Transverse colon (tissue), 4 donors: ENCODE measurements around the gene DPP10. TPM values are rescaled to one million over a fixed set of nuclear protein-coding genes. Genes with fewer than 3 reads are reported as not detected.

Experiments used
- DNase-seq: peaks from one replicate; pipeline ENCODE4 v3.0.0-alpha.2; 2019
- H3K27ac ChIP-seq, 4 donors: fragments of 200-600 bp; sonication (generic); 2 replicates each; pipeline ENCODE4 v1.5.1; 2016 to 2018; ENCODE audit warnings: inconsistent platforms in 4 of 4
- H3K27me3 ChIP-seq: fragments of 200-600 bp; sonication (generic); 2 replicates; pipeline ENCODE4 v1.5.1; 2017; ENCODE audit warnings: inconsistent platforms
- H3K36me3 ChIP-seq, 4 donors: fragments of 200-600 bp; sonication (generic); 2 replicates each; pipeline ENCODE4 v1.5.1; 2017 to 2019; ENCODE audit warnings: inconsistent platforms in 4 of 4
- H3K4me1 ChIP-seq, 4 donors: fragments of 200-600 bp; sonication (generic); 2 replicates each; pipeline ENCODE4 v1.5.1; 2017 to 2020; ENCODE audit warnings: inconsistent platforms in 4 of 4
- H3K4me3 ChIP-seq, 4 donors: fragments of 200-600 bp; sonication (generic); 1 replicate in 1 of 4; 2 replicates in 3 of 4; pipeline versions ENCODE4 v1.5.1 to v1.6.1; 2017 to 2019; ENCODE audit warnings: inconsistent platforms in 4 of 4
- H3K9me3 ChIP-seq, 2 donors: fragments of 200-600 bp; sonication (generic); 2 replicates each; pipeline ENCODE4 v1.5.1; 2017 to 2019; ENCODE audit warnings: inconsistent platforms in 2 of 2
- EP300 ChIP-seq: sonication (generic); formaldehyde crosslinking; IDR thresholded peaks from one replicate; pipeline ENCODE4 v1.6.1; 2017; ENCODE audit warnings: antibody characterized with exemption, low read depth
- POLR2A ChIP-seq: fragments of 450-650 bp; IDR thresholded peaks from one replicate; pipeline ENCODE4 v1.6.1; 2016; ENCODE audit warnings: antibody characterized with exemption, mild to moderate bottlenecking, moderate library complexity
- POLR2AphosphoS5 ChIP-seq, 3 donors: sonication (generic); formaldehyde crosslinking; IDR thresholded peaks; one replicate each; pipeline ENCODE4 v1.6.1; 2016; ENCODE audit warnings: antibody characterized with exemption in 3 of 3
- WGBS, 2 donors: methylation state at CpG; one replicate each; pipeline ENCODE4 v1.1.5; 2018; ENCODE audit warnings: low coverage in 1 of 2; 5-methylcytosine and 5-hydroxymethylcytosine counted together
- in situ Hi-C, 4 donors: fragments of 200-750 bp; cut with MboI; loops; one replicate each; pipeline versions ENCODE4 v1.15.0 to v1.15.1; 2017; ENCODE audit warnings: low sequenced_read_pairs in 3 of 4, low pct_ligation_motif_present in 1 of 4, low pct_unique_long_range_greater_than_20kb in 1 of 4
- intact Hi-C: fragments of 100-400 bp; cut with DNase I; formaldehyde crosslinking; loops from one replicate; pipeline ENCODE4 v1.15.1; 2023; ENCODE audit warnings: low total_unique reads
- total RNA-seq, 4 donors: library from RNA; depleted of rRNA; stranded (reverse); fragments of >200 nt; gene quantifications; one replicate each; pipeline ENCODE4 v1.1.0, GENCODE V29; 2016
- TF ChIP-seq, protein P1 (sequence below), 5 experiments: fragments of 200-600 bp in 3 of 5; fragments of 450-650 bp in 2 of 5; sonication (generic) in 3 of 5; IDR thresholded peaks; 1 replicate in 2 of 5; 2 replicates in 3 of 5; pipeline ENCODE4 v1.5.1; 2016 to 2017; ENCODE audit warnings: antibody characterized with exemption in 5 of 5, inconsistent platforms in 3 of 5, mild to moderate bottlenecking in 2 of 5, moderate library complexity in 1 of 5

DPP10 gene
- total RNA-seq, 4 donors from 2014 or later = 3.4 to 8.4 (median 7.0) TPM

GRCh38 chr2:114461116-114461515 is 18.7 kb downstream of the DPP10 start:
- peaks cover 0 to 18% (median 4%) of the 10 kb centered on the region in 4 donors for H3K4me1 ChIP-seq
- no peaks in the 10 kb centered on the region for H3K9me3 ChIP-seq
- no peak overlapping the region for H3K27ac ChIP-seq
- H3K36me3 ChIP-seq = no peaks in the 10 kb centered on the region
- H3K27me3 ChIP-seq = no peaks in the 10 kb centered on the region
- DNase-seq = no peak
- intact Hi-C loops = no loop called here
- 89 to 94% methylated on average over 3 of the region's 3 CpGs for WGBS, 2 donors
- TF ChIP-seq POLR2A (no peak), POLR2AphosphoS5 (IDR thresholded peaks at IDR 0.05) (no peak), EP300 (no peak)
- TF ChIP-seq, protein P1, sequence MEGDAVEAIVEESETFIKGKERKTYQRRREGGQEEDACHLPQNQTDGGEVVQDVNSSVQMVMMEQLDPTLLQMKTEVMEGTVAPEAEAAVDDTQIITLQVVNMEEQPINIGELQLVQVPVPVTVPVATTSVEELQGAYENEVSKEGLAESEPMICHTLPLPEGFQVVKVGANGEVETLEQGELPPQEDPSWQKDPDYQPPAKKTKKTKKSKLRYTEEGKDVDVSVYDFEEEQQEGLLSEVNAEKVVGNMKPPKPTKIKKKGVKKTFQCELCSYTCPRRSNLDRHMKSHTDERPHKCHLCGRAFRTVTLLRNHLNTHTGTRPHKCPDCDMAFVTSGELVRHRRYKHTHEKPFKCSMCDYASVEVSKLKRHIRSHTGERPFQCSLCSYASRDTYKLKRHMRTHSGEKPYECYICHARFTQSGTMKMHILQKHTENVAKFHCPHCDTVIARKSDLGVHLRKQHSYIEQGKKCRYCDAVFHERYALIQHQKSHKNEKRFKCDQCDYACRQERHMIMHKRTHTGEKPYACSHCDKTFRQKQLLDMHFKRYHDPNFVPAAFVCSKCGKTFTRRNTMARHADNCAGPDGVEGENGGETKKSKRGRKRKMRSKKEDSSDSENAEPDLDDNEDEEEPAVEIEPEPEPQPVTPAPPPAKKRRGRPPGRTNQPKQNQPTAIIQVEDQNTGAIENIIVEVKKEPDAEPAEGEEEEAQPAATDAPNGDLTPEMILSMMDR (IDR thresholded peaks at IDR 0.05) = no peak
- in situ Hi-C loops = no loop called here
- no peak overlapping the region for H3K4me3 ChIP-seq

GRCh38 chr2:114464961-114465706 is 22.7 kb downstream of the DPP10 start:
- TF ChIP-seq EP300 = no peak
- TF ChIP-seq, protein P1 (IDR thresholded peaks at IDR 0.05) = no peak
- no peak for TF ChIP-seq POLR2A
- TF ChIP-seq POLR2AphosphoS5 (IDR thresholded peaks at IDR 0.05) = no peak
- H3K9me3 ChIP-seq = no peaks in the 10 kb centered on the region
- no peaks in the 10 kb centered on the region for H3K27me3 ChIP-seq
- peak; percentile 16 for DNase-seq
- intact Hi-C loops = no loop called here
- peak overlapping the region; percentile 22 to 32 (median 30) for H3K27ac ChIP-seq
- H3K36me3 ChIP-seq = no peaks in the 10 kb centered on the region
- peaks cover 0 to 18% (median 4%) of the 10 kb centered on the region in 4 donors for H3K4me1 ChIP-seq
- 54 to 61% methylated on average over 6 to 10 of the region's 10 CpGs for WGBS, 2 donors
- H3K4me3 ChIP-seq = no peak overlapping the region
- in situ Hi-C loops = no loop called here

- Histone ChIP-seq H3K27ac (no peak overlapping the region), H3K27me3 (no peaks in the 10 kb centered on the region), H3K4me3 (no peak overlapping the region), H3K4me1 (peaks cover 0 to 18% (median 4%) of the 10 kb centered on the region in 4 donors), H3K9me3 (no peaks in the 10 kb centered on the region), H3K36me3 (no peaks in the 10 kb centered on the region)
- no peak for DNase-seq
- in situ Hi-C loops = no loop called here
- intact Hi-C loops = no loop called here
- no peak for TF ChIP-seq POLR2AphosphoS5 (IDR thresholded peaks at IDR 0.05)
- WGBS, 2 donors = 88 to 92% methylated on average over 4 of the region's 4 CpGs
Observed at GRCh38 chr2:114468343-114468742, 25.9 kb downstream of the DPP10 start.

DNA sequence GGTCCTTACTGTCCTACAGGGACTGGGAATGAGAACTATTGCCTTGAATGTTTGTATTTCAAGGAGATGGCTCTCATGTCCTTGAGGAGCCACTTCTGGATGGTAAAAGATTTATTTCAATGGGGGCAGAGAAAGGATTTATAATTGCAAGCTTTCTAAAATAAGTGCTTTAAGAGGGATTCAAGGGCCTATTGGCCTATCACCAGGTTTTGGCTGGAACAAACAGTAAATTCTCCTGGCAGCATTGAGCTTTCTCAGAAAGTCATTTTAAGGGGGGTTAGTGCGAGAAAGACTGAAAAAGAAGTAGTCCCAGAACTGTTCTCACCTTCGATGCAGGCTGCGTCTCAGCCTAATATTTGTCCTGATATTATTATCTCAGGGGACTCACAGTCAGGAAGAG is 29.8 kb downstream of the DPP10 start:
- no peaks in the 10 kb centered on the region for H3K4me1 ChIP-seq
- 73 to 81% methylated on average over 3 of the region's 3 CpGs for WGBS, 2 donors
- H3K36me3 ChIP-seq = no peaks in the 10 kb centered on the region
- in situ Hi-C loops = no loop called here
- H3K4me3 ChIP-seq = no peak overlapping the region
- no peaks in the 10 kb centered on the region for H3K9me3 ChIP-seq
- H3K27ac ChIP-seq = no peak overlapping the region
- no peak for DNase-seq
- intact Hi-C loops = no loop called here
- H3K27me3 ChIP-seq = no peaks in the 10 kb centered on the region
- TF ChIP-seq, protein P1 (IDR thresholded peaks at IDR 0.05) = no peak
- TF ChIP-seq EP300 = no peak
- no peak for TF ChIP-seq POLR2A
- no peak for TF ChIP-seq POLR2AphosphoS5 (IDR thresholded peaks at IDR 0.05)

DNA sequence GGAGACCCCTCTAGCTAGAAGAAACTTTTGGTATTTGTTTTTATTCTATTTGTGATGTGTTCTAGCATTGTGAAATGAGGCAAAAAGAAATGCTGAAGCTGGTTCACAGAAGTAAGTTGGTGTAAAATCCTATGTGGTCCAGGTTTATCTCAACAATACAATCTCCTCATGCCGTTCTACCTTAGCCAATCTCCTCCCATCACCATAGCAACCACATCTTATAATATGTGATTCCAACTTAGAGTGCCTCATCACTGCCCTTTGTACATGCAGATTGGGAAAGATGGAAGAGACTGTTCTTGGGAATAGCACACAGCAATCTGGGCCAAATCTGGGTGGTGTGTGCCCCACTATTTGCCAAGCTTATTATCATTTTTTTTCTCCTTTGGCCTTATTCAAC is 30.3 kb downstream of the DPP10 start:
- H3K4me3 ChIP-seq = no peak overlapping the region
- no peaks in the 10 kb centered on the region for H3K27me3 ChIP-seq
- no peaks in the 10 kb centered on the region for H3K36me3 ChIP-seq
- TF ChIP-seq POLR2A (no peak), EP300 (no peak)
- WGBS, 2 donors = 71 to 81% methylated on average over 1 of the region's 1 CpG
- no peak overlapping the region for H3K27ac ChIP-seq
- in situ Hi-C loops (no loop called here), intact Hi-C loops (no loop called here)
- no peaks in the 10 kb centered on the region for H3K9me3 ChIP-seq
- H3K4me1 ChIP-seq = no peaks in the 10 kb centered on the region
- DNase-seq = no peak
